OCI-LY3 (cell line): ENCODE results near the gene NOC2L.

Source experiments
- H2AFZ ChIP-seq: fragments of 200-600, 300-600 bp; shearing (Covaris generic); 2 replicates; pipeline ENCODE4 v1.6.0; 2014; ENCODE audit warnings: antibody characterized with exemption, low read depth, low read length
- H3K27ac ChIP-seq: fragments of 200-600, 300-600 bp; sonication (generic); 2 replicates; pipeline ENCODE4 v1.5.1; 2014; ENCODE audit warnings: mild to moderate bottlenecking, low read length, moderate library complexity, mixed read lengths
- H3K27me3 ChIP-seq: fragments of 200-600, 300-600 bp; sonication (generic); 2 replicates; pipeline ENCODE4 v1.6.1; 2014; ENCODE audit warnings: low read depth, low read length, mixed read lengths
- H3K36me3 ChIP-seq: fragments of 200-600, 300-600 bp; sonication (generic); replicated peaks from 2 replicates; pipeline ENCODE3; 2014; ENCODE audit warnings: low read depth, low read length, mixed read lengths
- H3K4me1 ChIP-seq: fragments of 300-600, 200-600 bp; sonication (generic); 2 replicates; pipeline ENCODE4 v1.6.1; 2014; ENCODE audit warnings: low read length, mixed read lengths
- H3K4me2 ChIP-seq: fragments of 200-600, 300-600 bp; sonication (generic); 2 replicates; pipeline ENCODE4 v1.6.1; 2014; ENCODE audit warnings: low read length, mixed read lengths
- H3K4me3 ChIP-seq: fragments of 300-600, 200-600 bp; sonication (generic); 2 replicates; pipeline ENCODE4 v1.5.1; 2014; ENCODE audit warnings: antibody characterized with exemption, mild to moderate bottlenecking, low read length, moderate library complexity
- H3K79me2 ChIP-seq: fragments of 300-600, 200-600 bp; shearing (Covaris generic); 2 replicates; pipeline ENCODE4 v1.6.1; 2014; ENCODE audit warnings: mild to moderate bottlenecking, low read length, mixed read lengths
- H3K9ac ChIP-seq: fragments of 300-600, 200-600 bp; shearing (Covaris generic); 2 replicates; pipeline ENCODE4 v1.6.0; 2014; ENCODE audit warnings: mild to moderate bottlenecking, low read length, moderate library complexity
- H3K9me3 ChIP-seq: fragments of 200-600, 300-600 bp; shearing (Covaris generic); 2 replicates; pipeline ENCODE4 v1.6.1; 2014; ENCODE audit warnings: low read length, mixed read lengths; ENCODE audit not compliant: insufficient read depth
- H4K20me1 ChIP-seq: fragments of 200-600, 300-600 bp; sonication (generic); 2 replicates; pipeline ENCODE4 v1.6.1; 2016; ENCODE audit warnings: low read length, mixed read lengths; ENCODE audit not compliant: insufficient read depth
- CTCF ChIP-seq: fragments of 200-600, 300-600 bp; sonication (generic); IDR thresholded peaks from 2 replicates; pipeline ENCODE4 v1.5.1; 2014; ENCODE audit warnings: antibody characterized with exemption, low read length, low read depth
- EZH2phosphoT487 ChIP-seq: fragments of 200-600 bp; shearing (Covaris generic); IDR thresholded peaks from 2 replicates; pipeline ENCODE4 v1.6.1; 2018; ENCODE audit warnings: antibody characterized with exemption, mixed run types, low read depth

Gene NOC2L

GRCh38 chr1:932173-932510 lies 26.9 kb downstream of the NOC2L start:
- no peak overlapping the region for H3K27ac ChIP-seq
- TF ChIP-seq CTCF (no peak), EZH2phosphoT487 (no peak)
- H3K4me3 ChIP-seq = no peak overlapping the region
- H4K20me1 ChIP-seq = no peaks in the 10 kb centered on the region
- H3K27me3 ChIP-seq = peaks cover 13% of the 10 kb centered on the region; the same call in 1 of the 2 replicates
- no peak overlapping the region for H2AFZ ChIP-seq
- H3K9me3 ChIP-seq = no peaks in the 10 kb centered on the region
- H3K79me2 ChIP-seq = no peaks in the 10 kb centered on the region
- H3K4me2 ChIP-seq = no peak overlapping the region
- no peaks in the 10 kb centered on the region for H3K36me3 ChIP-seq
- H3K9ac ChIP-seq = no peak overlapping the region
- no peaks in the 10 kb centered on the region for H3K4me1 ChIP-seq

- Histone ChIP-seq H3K27me3 (peaks cover 13% of the 10 kb centered on the region; the same call in 1 of the 2 replicates), H3K36me3 (no peaks in the 10 kb centered on the region), H3K9me3 (no peaks in the 10 kb centered on the region), H3K79me2 (no peaks in the 10 kb centered on the region), H3K4me1 (no peaks in the 10 kb centered on the region), H3K4me3 (no peak overlapping the region), H3K9ac (no peak overlapping the region), H2AFZ (no peak overlapping the region), H3K27ac (no peak overlapping the region), H4K20me1 (no peaks in the 10 kb centered on the region), H3K4me2 (no peak overlapping the region)
- TF ChIP-seq CTCF (no peak), EZH2phosphoT487 (no peak)
Observed at GRCh38 chr1:931380-932172, 27.5 kb downstream of the NOC2L start.

GRCh38 chr1:930633-931138 lies 28.4 kb downstream of the NOC2L start:
- Histone ChIP-seq H3K4me3 (no peak overlapping the region), H4K20me1 (no peaks in the 10 kb centered on the region), H3K79me2 (no peaks in the 10 kb centered on the region), H3K9ac (no peak overlapping the region), H3K36me3 (no peaks in the 10 kb centered on the region), H2AFZ (no peak overlapping the region), H3K27me3 (peaks cover 13% of the 10 kb centered on the region; the same call in 1 of the 2 replicates), H3K27ac (no peak overlapping the region), H3K4me1 (no peaks in the 10 kb centered on the region), H3K9me3 (no peaks in the 10 kb centered on the region), H3K4me2 (no peak overlapping the region)
- TF ChIP-seq EZH2phosphoT487 (no peak), CTCF (no peak)

GRCh38 chr1:929712-930632 lies 29.1 kb downstream of the NOC2L start:
- Histone ChIP-seq H2AFZ (no peak overlapping the region), H3K9me3 (no peaks in the 10 kb centered on the region), H3K27ac (no peak overlapping the region), H3K4me2 (no peak overlapping the region), H4K20me1 (no peaks in the 10 kb centered on the region), H3K27me3 (peaks cover 8% of the 10 kb centered on the region; the same call in 1 of the 2 replicates), H3K9ac (no peak overlapping the region), H3K4me3 (no peak overlapping the region), H3K4me1 (no peaks in the 10 kb centered on the region), H3K79me2 (no peaks in the 10 kb centered on the region), H3K36me3 (no peaks in the 10 kb centered on the region)
- TF ChIP-seq CTCF = no peak
- no peak for TF ChIP-seq EZH2phosphoT487
